Fibroblast of pulmonary artery (primary cell): Measurements from ENCODE around the gene WIF1.

Experiments used
- DNase-seq: peaks from one replicate; pipeline ENCODE4 v3.0.0-alpha.2; 2010; ENCODE audit warnings: low read depth
- H3K4me3 ChIP-seq: replicated peaks from 2 replicates; pipeline ENCODE4 v1.5.1; 2011; ENCODE audit warnings: low read depth, mild to moderate bottlenecking, control low read depth, low read length, moderate library complexity
- CTCF ChIP-seq: IDR thresholded peaks from 2 replicates; pipeline ENCODE4 v1.5.1; 2011; ENCODE audit warnings: mild to moderate bottlenecking, control low read depth, low read length, inconsistent platforms; ENCODE audit errors: missing control alignments

The WIF1 gene

GRCh38 chr12:65098364-65098763, 22.7 kb downstream of the WIF1 start:
- no peak for TF ChIP-seq CTCF
- peak; percentile 3 for DNase-seq
- no peak overlapping the region for H3K4me3 ChIP-seq

- DNase-seq = no peak
- H3K4me3 ChIP-seq = no peak overlapping the region
- no peak for TF ChIP-seq CTCF
Observed at GRCh38 chr12:65094722-65095121, 26.4 kb downstream of the WIF1 start.

GRCh38 chr12:65093606-65094005, 27.5 kb downstream of the WIF1 start:
- DNase-seq = no peak
- H3K4me3 ChIP-seq = no peak overlapping the region
- TF ChIP-seq CTCF = no peak

- no peak for DNase-seq
- no peak for TF ChIP-seq CTCF
- H3K4me3 ChIP-seq = no peak overlapping the region
Observed at GRCh38 chr12:65090461-65090860, 30.6 kb downstream of the WIF1 start.

GRCh38 chr12:65086236-65086635, 34.9 kb downstream of the WIF1 start:
- no peak overlapping the region for H3K4me3 ChIP-seq
- no peak for TF ChIP-seq CTCF
- no peak for DNase-seq

GRCh38 chr12:65084579-65084978, 36.5 kb downstream of the WIF1 start:
- no peak overlapping the region for H3K4me3 ChIP-seq
- TF ChIP-seq CTCF = no peak
- no peak for DNase-seq

- H3K4me3 ChIP-seq = no peak overlapping the region
- no peak for TF ChIP-seq CTCF
- no peak for DNase-seq
Observed at GRCh38 chr12:65083581-65083980, 37.5 kb downstream of the WIF1 start.
